ENCODE measurements around the gene BZW2. TPM values are rescaled to one million over a fixed set of nuclear protein-coding genes. Genes with fewer than 3 reads are reported as not detected.

The BZW2 gene
- total and polyA plus RNA-seq, 9 donors: 17.2 to 41.0 (median 22.5) TPM

GRCh38 chr7:16718111-16718656 is 72.2 kb downstream of the BZW2 start:
- no peak overlapping the region for H3K4me3 ChIP-seq
- no peaks in the 10 kb centered on the region for H3K36me3 ChIP-seq
- TF ChIP-seq EP300 (IDR thresholded peaks at IDR 0.05) (no peak), POLR2A (IDR thresholded peaks at IDR 0.05) (no peak)
- TF ChIP-seq, protein P1, sequence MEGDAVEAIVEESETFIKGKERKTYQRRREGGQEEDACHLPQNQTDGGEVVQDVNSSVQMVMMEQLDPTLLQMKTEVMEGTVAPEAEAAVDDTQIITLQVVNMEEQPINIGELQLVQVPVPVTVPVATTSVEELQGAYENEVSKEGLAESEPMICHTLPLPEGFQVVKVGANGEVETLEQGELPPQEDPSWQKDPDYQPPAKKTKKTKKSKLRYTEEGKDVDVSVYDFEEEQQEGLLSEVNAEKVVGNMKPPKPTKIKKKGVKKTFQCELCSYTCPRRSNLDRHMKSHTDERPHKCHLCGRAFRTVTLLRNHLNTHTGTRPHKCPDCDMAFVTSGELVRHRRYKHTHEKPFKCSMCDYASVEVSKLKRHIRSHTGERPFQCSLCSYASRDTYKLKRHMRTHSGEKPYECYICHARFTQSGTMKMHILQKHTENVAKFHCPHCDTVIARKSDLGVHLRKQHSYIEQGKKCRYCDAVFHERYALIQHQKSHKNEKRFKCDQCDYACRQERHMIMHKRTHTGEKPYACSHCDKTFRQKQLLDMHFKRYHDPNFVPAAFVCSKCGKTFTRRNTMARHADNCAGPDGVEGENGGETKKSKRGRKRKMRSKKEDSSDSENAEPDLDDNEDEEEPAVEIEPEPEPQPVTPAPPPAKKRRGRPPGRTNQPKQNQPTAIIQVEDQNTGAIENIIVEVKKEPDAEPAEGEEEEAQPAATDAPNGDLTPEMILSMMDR (IDR thresholded peaks at IDR 0.05): no peak
- H3K9me3 ChIP-seq: no peaks in the 10 kb centered on the region
- intact Hi-C loops (cut with DNase I): no loop called here
- no peaks in the 10 kb centered on the region for H3K27me3 ChIP-seq
- no peak for DNase-seq
- H3K4me1 ChIP-seq (ENCODE audit: insufficient read depth): no peaks in the 10 kb centered on the region
- H3K27ac ChIP-seq: no peak overlapping the region
- WGBS, 3 donors: 86 to 97% (median 90%) methylated on average over 3 of the region's 3 CpGs

- no peaks in the 10 kb centered on the region for H3K9me3 ChIP-seq
- DNase-seq: no peak
- no peaks in the 10 kb centered on the region for H3K36me3 ChIP-seq
- no peaks in the 10 kb centered on the region for H3K4me1 ChIP-seq (ENCODE audit: insufficient read depth)
- intact Hi-C loops (cut with DNase I): no loop called here
- H3K27ac ChIP-seq: no peak overlapping the region
- TF ChIP-seq, protein P1 (IDR thresholded peaks at IDR 0.05): no peak
- TF ChIP-seq POLR2A (IDR thresholded peaks at IDR 0.05) (no peak), EP300 (IDR thresholded peaks at IDR 0.05) (no peak)
- H3K27me3 ChIP-seq: no peaks in the 10 kb centered on the region
- 90 to 98% (median 98%) methylated on average over 1 of the region's 1 CpG for WGBS, 3 donors
- no peak overlapping the region for H3K4me3 ChIP-seq
Measured at GRCh38 chr7:16719699-16720098, 73.7 kb downstream of the BZW2 start.

DNA sequence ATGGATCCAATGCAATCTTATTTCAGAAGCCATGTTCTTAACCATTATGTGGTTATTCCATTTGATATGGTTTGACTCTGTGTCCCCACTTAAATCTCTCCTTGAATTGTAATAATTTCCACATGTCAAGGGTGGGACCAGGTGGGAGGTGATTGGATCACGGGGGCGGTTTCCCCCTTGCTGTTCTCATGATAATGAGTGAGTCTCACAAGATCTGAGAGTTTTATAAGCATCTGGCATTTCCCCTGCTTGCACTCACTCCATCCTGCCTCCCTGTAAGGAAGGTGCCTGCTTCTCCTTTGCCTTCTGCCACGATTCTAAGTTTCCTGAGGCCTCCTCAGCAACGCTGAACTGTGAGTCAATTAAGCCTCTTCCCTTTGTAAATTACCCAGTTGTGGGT is 75.6 kb downstream of the BZW2 start:
- TF ChIP-seq EP300 (IDR thresholded peaks at IDR 0.05): no peak
- TF ChIP-seq POLR2A (IDR thresholded peaks at IDR 0.05): no peak
- TF ChIP-seq, protein P1 (IDR thresholded peaks at IDR 0.05): no peak
- Histone ChIP-seq H3K9me3 (no peaks in the 10 kb centered on the region), H3K27me3 (no peaks in the 10 kb centered on the region), H3K4me3 (no peak overlapping the region), H3K27ac (no peak overlapping the region), H3K4me1 (ENCODE audit: insufficient read depth) (no peaks in the 10 kb centered on the region), H3K36me3 (no peaks in the 10 kb centered on the region)
- 74 to 80% (median 77%) methylated on average over 4 of the region's 4 CpGs for WGBS, 3 donors
- intact Hi-C loops (cut with DNase I): no loop called here
- DNase-seq: no peak

GRCh38 chr7:16724344-16724743 is 78.4 kb downstream of the BZW2 start:
- WGBS, 3 donors: 49 to 82% (median 66%) methylated on average over 1 of the region's 1 CpG
- intact Hi-C loops (cut with DNase I): no loop called here
- H3K9me3 ChIP-seq: no peaks in the 10 kb centered on the region
- H3K4me1 ChIP-seq (ENCODE audit: insufficient read depth): no peaks in the 10 kb centered on the region
- no peak for TF ChIP-seq POLR2A (IDR thresholded peaks at IDR 0.05)
- no peak for TF ChIP-seq EP300 (IDR thresholded peaks at IDR 0.05)
- TF ChIP-seq, protein P1 (IDR thresholded peaks at IDR 0.05): no peak
- no peak overlapping the region for H3K4me3 ChIP-seq
- no peaks in the 10 kb centered on the region for H3K27me3 ChIP-seq
- DNase-seq: no peak
- no peaks in the 10 kb centered on the region for H3K36me3 ChIP-seq
- no peak overlapping the region for H3K27ac ChIP-seq
